Thyroid gland (tissue), 4 donors: ENCODE results near the gene ARHGAP15.

ENCODE experiments used
- CTCF ChIP-seq, 6 experiments: fragments of 200-600 bp in 3 of 6; fragments of 450-650 bp in 3 of 6; sonication (generic) in 3 of 6; IDR thresholded peaks; one replicate each; pipeline ENCODE4 v1.5.1; 2016 to 2019; ENCODE audit warnings: antibody characterized with exemption in 6 of 6, mild to moderate bottlenecking in 2 of 6, inconsistent platforms in 1 of 6, moderate library complexity in 1 of 6
- POLR2A ChIP-seq, 2 donors: fragments of 450-650 bp; IDR thresholded peaks; one replicate each; pipeline ENCODE4 v1.6.1; 2017; ENCODE audit warnings: antibody characterized with exemption in 2 of 2, mild to moderate bottlenecking in 2 of 2, moderate library complexity in 1 of 2

GRCh38 chr2:143803936-143804335, 674.7 kb downstream of the ARHGAP15 start:
- TF ChIP-seq CTCF (IDR thresholded peaks at IDR 0.05) (no peak), POLR2A (IDR thresholded peaks at IDR 0.05) (no peak)
